Measurements from ENCODE around the gene SLC20A1. TPM values are rescaled to one million over a fixed set of nuclear protein-coding genes. Genes with fewer than 3 reads are reported as not detected.

The SLC20A1 gene
- total RNA-seq, 1 experiment from 2014 or later: 123 TPM

DNA sequence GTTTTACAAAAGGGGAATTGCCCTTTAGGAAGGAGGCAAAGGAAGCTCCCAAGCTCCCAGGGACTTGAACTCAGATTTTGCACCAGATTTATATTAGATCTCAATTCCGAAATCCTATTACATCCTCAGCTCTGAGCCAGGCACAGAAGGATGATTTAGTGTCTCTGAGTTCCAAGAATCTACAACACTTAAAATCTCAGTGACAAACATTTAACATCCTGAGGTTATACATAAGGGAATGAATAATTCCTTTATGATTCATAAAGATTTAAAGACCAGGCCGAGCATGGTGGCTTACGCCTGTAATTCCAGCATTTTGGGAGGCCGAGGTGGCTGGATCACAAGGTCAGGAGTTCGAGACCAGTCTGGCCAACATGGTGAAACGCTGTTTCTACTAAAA lies 16.5 kb upstream of the SLC20A1 start:
- Mint-ChIP-seq H3K4me3 (no peak overlapping the region), H3K27ac (no peak overlapping the region), H3K27me3 (ENCODE audit: low read depth) (no peaks in the 10 kb centered on the region), H3K9me3 (no peaks in the 10 kb centered on the region; a peak in 1 of 5 replicates), H3K36me3 (ENCODE audit: insufficient read depth in 1 of 3, low read depth in 3 of 3) (no peaks in the 10 kb centered on the region; a peak in 1 of 7 replicates), H3K4me1 (peaks cover 24 to 28% of the 10 kb centered on the region in 2 experiments)
- no peaks in the 10 kb centered on the region for H3K79me1 ChIP-seq (ENCODE audit: insufficient read depth, low read depth, low read length, poor library complexity, severe bottlenecking)
- H2BK120ac ChIP-seq (ENCODE audit: low read depth, low read length, poor library complexity, severe bottlenecking): no peak overlapping the region
- WGBS (ENCODE audit: extremely low coverage, insufficient read length, low lambda C conversion rate): no CpG with 5 or more reads among the region's 6 CpGs
- no peak overlapping the region for H3K4ac ChIP-seq (ENCODE audit: low read depth, low read length)
- H3K56ac ChIP-seq (ENCODE audit: insufficient read length, low read depth, low read length): no peak overlapping the region
- no peak overlapping the region for H2BK20ac ChIP-seq (ENCODE audit: low read depth, low read length, poor library complexity, severe bottlenecking)
- DNase-seq: no peak
- no peaks in the 10 kb centered on the region for H3K9me3 ChIP-seq (ENCODE audit: control insufficient read depth, low read depth, low read length)
- H3K9ac ChIP-seq (ENCODE audit: extremely low read depth, insufficient read length, low read length): no peak overlapping the region
- H4K8ac ChIP-seq (replicated peaks; ENCODE audit: insufficient read length, low read depth, low read length): no peak overlapping the region
- no peak overlapping the region for H2BK15ac ChIP-seq (ENCODE audit: low read depth, low read length)
- no peak overlapping the region for H3K4me2 ChIP-seq (ENCODE audit: insufficient read depth, insufficient read length, low read length)
- TF ChIP-seq CTCF (conservative IDR thresholded peaks at IDR 0.05): no peak
- no peaks in the 10 kb centered on the region for H3K23me2 ChIP-seq (ENCODE audit: insufficient read length, low read depth, low read length, poor library complexity, severe bottlenecking)
- H2AK5ac ChIP-seq (ENCODE audit: insufficient read length, low read length): no peak overlapping the region
- no peak overlapping the region for H3K27ac ChIP-seq (ENCODE audit: insufficient read length, low read depth, low read length)
- no peak overlapping the region for H3K18ac ChIP-seq (ENCODE audit: insufficient read length, low read depth, low read length)
- H3T11ph ChIP-seq (ENCODE audit: low read length): no peak overlapping the region
- no peaks in the 10 kb centered on the region for H3K79me2 ChIP-seq (ENCODE audit: insufficient read depth, low read length)
- no peak overlapping the region for H2AFZ ChIP-seq (ENCODE audit: low read length)
- H3K14ac ChIP-seq (ENCODE audit: insufficient read depth, low read length): no peak overlapping the region
- no peak overlapping the region for H4K91ac ChIP-seq (ENCODE audit: insufficient read length, low read depth, low read length)
- H2BK5ac ChIP-seq (ENCODE audit: insufficient read length, low read length): no peak overlapping the region
- H3K27me3 ChIP-seq (ENCODE audit: insufficient read depth, low read length): no peaks in the 10 kb centered on the region
- peaks cover 6% of the 10 kb centered on the region for H3K4me1 ChIP-seq (ENCODE audit: insufficient read depth, low read length)
- no peak overlapping the region for H2BK12ac ChIP-seq (ENCODE audit: insufficient read length, low read depth, low read length)
- H4K20me1 ChIP-seq (ENCODE audit: control insufficient read depth, insufficient read depth, insufficient read length): no peaks in the 10 kb centered on the region
- H4K5ac ChIP-seq (ENCODE audit: insufficient read length, low read depth, low read length): no peak overlapping the region
- no peak overlapping the region for H3K23ac ChIP-seq (ENCODE audit: insufficient read length, low read depth, low read length)

All from H9 (cell line).